ENCODE measurements around the gene ABHD16B. TPM values are rescaled to one million over a fixed set of nuclear protein-coding genes. Genes with fewer than 3 reads are reported as not detected.
A peak's percentile ranks its signal among the peaks of the same experiment; 100 is the strongest.

ABHD16B gene
- total RNA-seq, 1 donor from 2014 or later = not detected

- ATAC-seq = no peak
These were observed 46.8 kb downstream of the ABHD16B start for GRCh38 chr20:63908008-63908682.

GRCh38 chr20:63911176-63911575 lies 49.9 kb downstream of the ABHD16B start:
- H3K9me3 ChIP-seq = no peaks in the 10 kb centered on the region
- H3K4me3 ChIP-seq = no peak overlapping the region
- DNase-seq (no peak), ATAC-seq (peak; percentile 56)
- H3K27ac ChIP-seq = no peak overlapping the region
- intact Hi-C loops (cut with DNase I) = no loop called here
- no peaks in the 10 kb centered on the region for H3K27me3 ChIP-seq
- TF ChIP-seq CTCF (IDR thresholded peaks at IDR 0.05) = no peak
- H3K4me1 ChIP-seq = peaks cover 9% of the 10 kb centered on the region
- H3K36me3 ChIP-seq = no peaks in the 10 kb centered on the region

More at GRCh38 chr20:63908008-63908682, 46.8 kb downstream of the ABHD16B start:
- no peak for TF ChIP-seq CTCF (IDR thresholded peaks at IDR 0.05)
- no peaks in the 10 kb centered on the region for H3K27me3 ChIP-seq
- no peak overlapping the region for H3K4me3 ChIP-seq
- no peaks in the 10 kb centered on the region for H3K36me3 ChIP-seq
- no peak overlapping the region for H3K27ac ChIP-seq
- H3K9me3 ChIP-seq = no peaks in the 10 kb centered on the region
- intact Hi-C loops (cut with DNase I) = no loop called here
- H3K4me1 ChIP-seq = peaks cover 9% of the 10 kb centered on the region
- no peak for DNase-seq

Other genes starting within 250 kb of the ABHD16B start
- gene GMEB2, start 234.4 kb upstream of the ABHD16B start, total RNA-seq = 11.3 TPM
- 12.4 TPM for gene STMN3, start 208.1 kb upstream of the ABHD16B start, total RNA-seq
- gene RTEL1, start 203.2 kb upstream of the ABHD16B start, total RNA-seq = 26.7 TPM
- 14.4 TPM for gene TNFRSF6B, start 164.8 kb upstream of the ABHD16B start, total RNA-seq
- 49.4 TPM for gene ARFRP1, start 153.5 kb upstream of the ABHD16B start, total RNA-seq
- 27.6 TPM for gene ZGPAT, start 153.5 kb upstream of the ABHD16B start, total RNA-seq
- 7.8 TPM for gene LIME1, start 124.8 kb upstream of the ABHD16B start, total RNA-seq
- 64.1 TPM for gene SLC2A4RG, start 121.7 kb upstream of the ABHD16B start, total RNA-seq
- 19.7 TPM for gene ZBTB46, start 30.2 kb upstream of the ABHD16B start, total RNA-seq
- gene TPD52L2, start 3.8 kb downstream of the ABHD16B start, total RNA-seq = 81.5 TPM
- 49.8 TPM for gene DNAJC5, start 33.6 kb downstream of the ABHD16B start, total RNA-seq
- gene UCKL1, start 94.9 kb downstream of the ABHD16B start, total RNA-seq = 38.9 TPM
- gene ZNF512B, start 108.4 kb downstream of the ABHD16B start, total RNA-seq = 17.6 TPM
- gene SAMD10, start 118.1 kb downstream of the ABHD16B start, total RNA-seq = 4.3 TPM
- 58.9 TPM for gene PRPF6, start 119.6 kb downstream of the ABHD16B start, total RNA-seq
- 1.9 TPM for gene C20orf204, start 174.7 kb downstream of the ABHD16B start, total RNA-seq
- 135 TPM for gene SOX18, start 188.1 kb downstream of the ABHD16B start, total RNA-seq
- 40.2 TPM for gene TCEA2, start 201.7 kb downstream of the ABHD16B start, total RNA-seq
- 40.8 TPM for gene RGS19, start 218.0 kb downstream of the ABHD16B start, total RNA-seq
- 1.9 TPM for gene OPRL1, start 218.6 kb downstream of the ABHD16B start, total RNA-seq
- gene LKAAEAR1, start 222.9 kb downstream of the ABHD16B start, total RNA-seq = not detected
- not detected for gene NPBWR2, start 246.1 kb downstream of the ABHD16B start, total RNA-seq

Measured in upper lobe of right lung (tissue), 1 donor.